Natural killer cell (primary cell): Measurements from ENCODE around the gene RFNG. TPM values are rescaled to one million over a fixed set of nuclear protein-coding genes. Genes with fewer than 3 reads are reported as not detected.

Source experiments
- ATAC-seq, 3 donors: fragments of 150-1000 bp in 2 of 3; fragments of 200-7000 bp in 1 of 3; cut with Tn5 transposase; 1 replicate in 1 of 3; 2 replicates in 2 of 3; pipeline ENCODE4 v1.10.0; 2021; ENCODE audit warnings: mild to moderate bottlenecking in 2 of 3, moderate library complexity in 2 of 3
- DNase-seq, 2 donors: peaks; one replicate each; pipeline versions ENCODE4 v3.0.0 to v3.0.0-alpha.2; 2013 to 2021; ENCODE audit warnings: mixed read lengths in 1 of 2
- H3K27ac ChIP-seq: one replicate; pipeline ENCODE4 v1.5.1; 2013; ENCODE audit warnings: mild to moderate bottlenecking, low read length
- H3K27me3 ChIP-seq: one replicate; pipeline ENCODE4 v1.6.1; 2013; ENCODE audit warnings: low read length; ENCODE audit not compliant: control insufficient read depth, insufficient read depth
- H3K36me3 ChIP-seq: one replicate; pipeline ENCODE4 v1.6.1; 2013; ENCODE audit warnings: low read length; ENCODE audit not compliant: control insufficient read depth, insufficient read depth
- H3K4me1 ChIP-seq: one replicate; pipeline ENCODE4 v1.6.1; 2013; ENCODE audit warnings: low read length; ENCODE audit not compliant: control insufficient read depth, insufficient read depth
- H3K4me3 ChIP-seq: one replicate; pipeline ENCODE4 v1.5.1; 2013; ENCODE audit warnings: low read length
- H3K9me3 ChIP-seq: one replicate; pipeline ENCODE4 v1.6.1; 2013; ENCODE audit warnings: low read length; ENCODE audit not compliant: control insufficient read depth, insufficient read depth
- H3K27ac Mint-ChIP-seq, 2 donors: one replicate each; pipeline ENCODE4 v1.8.0; 2022; ENCODE audit warnings: mild to moderate bottlenecking in 2 of 2, mixed read lengths in 2 of 2, moderate library complexity in 1 of 2
- H3K27me3 Mint-ChIP-seq, 2 donors: one replicate each; pipeline ENCODE4 v1.8.0; 2022; ENCODE audit warnings: low read depth in 2 of 2, mixed read lengths in 2 of 2
- H3K36me3 Mint-ChIP-seq: one replicate; pipeline ENCODE4 v1.8.0; 2022; ENCODE audit warnings: mixed read lengths
- H3K4me1 Mint-ChIP-seq, 2 donors: one replicate each; pipeline ENCODE4 v1.8.0; 2022; ENCODE audit warnings: mixed read lengths in 2 of 2
- H3K4me3 Mint-ChIP-seq: one replicate; pipeline ENCODE4 v1.8.0; 2022; ENCODE audit warnings: mild to moderate bottlenecking, moderate library complexity, mixed read lengths
- H3K9me3 Mint-ChIP-seq, 2 donors: one replicate each; pipeline ENCODE4 v1.8.0; 2022; ENCODE audit warnings: mixed read lengths in 2 of 2
- WGBS: methylation state at CpG from one replicate; pipeline ENCODE4 v1.1.7; 2013; ENCODE audit warnings: missing lambda C conversion rate; ENCODE audit not compliant: insufficient coverage; 5-methylcytosine and 5-hydroxymethylcytosine counted together
- intact Hi-C: fragments of 100-400 bp; cut with micrococcal nuclease; formaldehyde crosslinking; loops from one replicate; pipeline ENCODE4 v1.14.2; 2022
- total RNA-seq, 4 donors: library from RNA; stranded (reverse); fragments of 120-200 nt in 1 of 4; gene quantifications; one replicate each; pipeline versions ENCODE4 v1.2.3 to v1.2.4, GENCODE V29; 2013 to 2022
- TF ChIP-seq, protein P1 (sequence below): fragments of 200-600 bp; IDR thresholded peaks from one replicate; pipeline ENCODE4 v1.8.0; 2022; ENCODE audit warnings: antibody characterized with exemption

Gene RFNG
- total RNA-seq, 3 donors from 2014 or later (not counting 1 experiment from before 2014, with no cell fraction given) = 22.7 to 26.7 (median 23.2) TPM

DNA sequence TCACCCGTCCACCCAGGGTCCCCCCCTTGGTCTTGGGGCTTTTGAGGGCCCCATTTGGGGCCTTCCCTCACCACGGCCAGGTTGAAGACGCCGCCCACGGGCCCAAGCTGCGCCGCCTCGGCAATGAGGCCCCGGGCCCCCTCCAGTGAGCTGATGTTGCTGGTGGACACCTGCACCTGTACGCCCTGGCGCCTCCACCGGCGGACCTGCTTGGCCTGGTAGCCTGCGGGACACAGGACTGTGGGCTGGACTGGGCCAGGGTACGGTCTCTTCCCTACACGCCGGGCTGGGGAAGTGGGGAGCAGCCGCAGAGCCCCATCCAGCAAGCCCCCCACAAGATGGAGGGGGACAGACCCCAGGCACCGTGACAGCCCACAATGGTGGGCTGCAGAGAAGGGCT lies 30.8 kb upstream of the RFNG start:
- Mint-ChIP-seq H3K4me1 (no peaks in the 10 kb centered on the region), H3K4me3 (no peak overlapping the region), H3K27me3 (no peaks in the 10 kb centered on the region), H3K27ac (no peak overlapping the region), H3K36me3 (no peaks in the 10 kb centered on the region), H3K9me3 (no peaks in the 10 kb centered on the region)
- ATAC-seq (no peak), DNase-seq (no peak)
- intact Hi-C loops = no loop called here
- WGBS = 92% methylated on average over 19 of the region's 19 CpGs
- H3K4me3 ChIP-seq = no peak overlapping the region
- no peaks in the 10 kb centered on the region for H3K4me1 ChIP-seq
- H3K27me3 ChIP-seq = no peaks in the 10 kb centered on the region
- peaks cover 52% of the 10 kb centered on the region for H3K36me3 ChIP-seq
- no peak overlapping the region for H3K27ac ChIP-seq
- TF ChIP-seq, protein P1, sequence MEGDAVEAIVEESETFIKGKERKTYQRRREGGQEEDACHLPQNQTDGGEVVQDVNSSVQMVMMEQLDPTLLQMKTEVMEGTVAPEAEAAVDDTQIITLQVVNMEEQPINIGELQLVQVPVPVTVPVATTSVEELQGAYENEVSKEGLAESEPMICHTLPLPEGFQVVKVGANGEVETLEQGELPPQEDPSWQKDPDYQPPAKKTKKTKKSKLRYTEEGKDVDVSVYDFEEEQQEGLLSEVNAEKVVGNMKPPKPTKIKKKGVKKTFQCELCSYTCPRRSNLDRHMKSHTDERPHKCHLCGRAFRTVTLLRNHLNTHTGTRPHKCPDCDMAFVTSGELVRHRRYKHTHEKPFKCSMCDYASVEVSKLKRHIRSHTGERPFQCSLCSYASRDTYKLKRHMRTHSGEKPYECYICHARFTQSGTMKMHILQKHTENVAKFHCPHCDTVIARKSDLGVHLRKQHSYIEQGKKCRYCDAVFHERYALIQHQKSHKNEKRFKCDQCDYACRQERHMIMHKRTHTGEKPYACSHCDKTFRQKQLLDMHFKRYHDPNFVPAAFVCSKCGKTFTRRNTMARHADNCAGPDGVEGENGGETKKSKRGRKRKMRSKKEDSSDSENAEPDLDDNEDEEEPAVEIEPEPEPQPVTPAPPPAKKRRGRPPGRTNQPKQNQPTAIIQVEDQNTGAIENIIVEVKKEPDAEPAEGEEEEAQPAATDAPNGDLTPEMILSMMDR = no peak
- H3K9me3 ChIP-seq = no peaks in the 10 kb centered on the region

DNA sequence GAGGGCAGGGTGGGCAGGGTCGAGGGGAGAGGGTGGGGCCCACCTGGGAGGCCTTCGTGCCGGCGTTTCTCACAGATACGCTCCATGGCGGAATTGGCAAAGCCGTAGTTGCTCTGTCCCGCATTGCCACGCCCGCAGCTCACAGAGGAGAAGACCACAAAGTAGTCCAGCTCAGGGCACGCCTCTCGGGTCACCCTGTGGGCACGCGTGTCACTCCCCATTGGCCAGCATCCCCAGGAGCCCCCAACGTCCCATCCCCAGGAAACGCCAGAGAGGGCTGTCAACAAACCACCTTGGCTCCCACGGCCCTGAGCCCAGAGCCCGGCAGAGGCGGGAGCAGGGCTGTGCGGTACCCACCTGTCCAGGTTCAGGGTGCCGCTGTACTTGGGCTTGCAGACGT lies 30.4 kb upstream of the RFNG start:
- no peak overlapping the region for H3K4me3 Mint-ChIP-seq
- no peaks in the 10 kb centered on the region for H3K9me3 Mint-ChIP-seq
- H3K27ac Mint-ChIP-seq = no peak overlapping the region
- H3K27ac ChIP-seq = no peak overlapping the region
- H3K4me3 ChIP-seq = no peak overlapping the region
- no peaks in the 10 kb centered on the region for H3K36me3 Mint-ChIP-seq
- ATAC-seq (no peak), DNase-seq (no peak)
- H3K27me3 ChIP-seq = no peaks in the 10 kb centered on the region
- TF ChIP-seq, protein P1 = no peak
- WGBS = 96% methylated on average over 22 of the region's 22 CpGs
- peaks cover 51% of the 10 kb centered on the region for H3K36me3 ChIP-seq
- H3K27me3 Mint-ChIP-seq = no peaks in the 10 kb centered on the region
- H3K4me1 ChIP-seq = no peaks in the 10 kb centered on the region
- H3K9me3 ChIP-seq = no peaks in the 10 kb centered on the region
- intact Hi-C loops = no loop called here
- H3K4me1 Mint-ChIP-seq = no peaks in the 10 kb centered on the region

DNA sequence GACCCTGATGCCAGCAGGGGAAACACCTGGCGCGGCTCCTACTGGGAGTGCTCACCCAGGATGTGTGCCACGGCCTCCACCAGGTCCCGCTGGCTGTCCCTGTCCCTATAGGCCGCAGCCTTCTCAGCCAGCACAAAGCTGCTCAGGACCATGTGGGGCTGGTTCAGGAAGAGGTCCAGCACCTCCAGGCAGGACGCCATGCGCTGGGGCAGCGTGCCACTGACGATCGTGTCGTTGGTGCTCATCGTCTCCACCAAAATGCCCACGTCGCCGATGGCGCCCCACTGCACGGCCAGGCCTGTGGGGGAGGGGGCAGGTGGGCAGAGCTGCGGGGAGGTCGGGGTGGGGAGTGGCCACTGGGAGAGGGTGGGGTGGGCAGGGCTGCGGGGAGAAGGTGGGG lies 29.9 kb upstream of the RFNG start:
- TF ChIP-seq, protein P1 = no peak
- no peak for ATAC-seq
- Histone ChIP-seq H3K4me1 (no peaks in the 10 kb centered on the region), H3K27me3 (no peaks in the 10 kb centered on the region), H3K36me3 (peaks cover 47% of the 10 kb centered on the region), H3K9me3 (no peaks in the 10 kb centered on the region), H3K4me3 (no peak overlapping the region), H3K27ac (no peak overlapping the region)
- Mint-ChIP-seq H3K36me3 (no peaks in the 10 kb centered on the region), H3K9me3 (no peaks in the 10 kb centered on the region), H3K27ac (no peak overlapping the region), H3K27me3 (no peaks in the 10 kb centered on the region), H3K4me3 (no peak overlapping the region), H3K4me1 (no peaks in the 10 kb centered on the region)
- DNase-seq = no peak
- intact Hi-C loops = no loop called here
- 95% methylated on average over 19 of the region's 20 CpGs for WGBS

DNA sequence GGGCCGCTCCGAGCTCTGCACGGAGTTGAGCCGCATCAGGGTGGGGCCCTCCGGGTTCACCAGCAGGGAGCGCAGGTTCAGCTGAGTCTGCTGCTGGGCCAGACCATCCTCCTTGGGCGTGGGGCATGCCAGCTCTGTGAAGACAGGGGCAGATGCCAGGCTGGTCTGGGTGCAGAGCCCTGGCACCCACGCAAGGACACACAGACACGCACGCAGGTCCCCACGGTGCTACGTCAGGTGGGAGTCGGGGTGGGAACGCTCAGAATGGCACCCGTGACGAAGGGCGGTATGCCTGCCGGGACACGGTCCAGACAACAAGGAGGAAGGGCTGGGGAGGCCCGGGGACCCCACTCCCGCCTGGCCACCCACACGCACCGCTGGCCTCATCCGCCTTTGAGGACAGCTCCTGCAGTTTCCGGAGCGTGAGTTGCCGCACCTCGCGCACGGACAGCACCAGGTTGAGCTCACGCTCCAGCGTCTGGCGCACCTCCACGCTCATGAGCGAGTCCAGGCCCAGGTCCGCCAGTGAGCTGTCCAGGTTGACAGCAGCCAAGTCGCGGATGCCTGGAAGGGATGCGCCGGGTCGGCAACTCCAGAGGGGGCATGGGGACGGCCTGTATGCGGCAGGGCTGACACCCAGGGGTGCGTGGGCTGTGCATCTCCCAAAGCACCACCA lies 29.3 kb upstream of the RFNG start:
- Mint-ChIP-seq H3K9me3 (no peaks in the 10 kb centered on the region), H3K27ac (no peak overlapping the region), H3K36me3 (no peaks in the 10 kb centered on the region), H3K4me1 (no peaks in the 10 kb centered on the region), H3K4me3 (no peak overlapping the region), H3K27me3 (no peaks in the 10 kb centered on the region)
- H3K9me3 ChIP-seq = no peaks in the 10 kb centered on the region
- no peaks in the 10 kb centered on the region for H3K27me3 ChIP-seq
- ATAC-seq (no peak), DNase-seq (no peak)
- no peaks in the 10 kb centered on the region for H3K4me1 ChIP-seq
- no peak overlapping the region for H3K4me3 ChIP-seq
- no peak overlapping the region for H3K27ac ChIP-seq
- intact Hi-C loops = loop anchor here (1.0 kb wide), 1 partner anchor 12 kb away; no protein-coding TSS in a partner anchor
- TF ChIP-seq, protein P1 = no peak
- 96% methylated on average over 44 of the region's 44 CpGs for WGBS
- H3K36me3 ChIP-seq = peaks cover 40% of the 10 kb centered on the region
